NCI-H2171 treated with DMSO at 0.1 percent for 48 hours (cell line): ENCODE data around the gene ENO3.

Source experiments
- DNase-seq: peaks from one replicate; lab custom pipeline; 2025; lab: John Stamatoyannopoulos, UW

ENO3 gene

GRCh38 chr17:4950075-4950745 is 709 bp upstream of the ENO3 start:
- DNase-seq = peak; percentile 30

GRCh38 chr17:4951486-4951885 is 567 bp downstream of the ENO3 start:
- DNase-seq = no peak

GRCh38 chr17:4953451-4953961 is 2.6 kb downstream of the ENO3 start:
- DNase-seq = no peak

- DNase-seq = no peak
These were observed 4.2 kb downstream of the ENO3 start for GRCh38 chr17:4955091-4955490.

GRCh38 chr17:4956493-4957061 is 5.7 kb downstream of the ENO3 start:
- no peak for DNase-seq

- peak; percentile 28 for DNase-seq
These were observed 7.2 kb downstream of the ENO3 start for GRCh38 chr17:4958102-4958501.

GRCh38 chr17:4959261-4959965 is 8.5 kb downstream of the ENO3 start:
- DNase-seq = peak; percentile 23

GRCh38 chr17:4960279-4960922 is 9.5 kb downstream of the ENO3 start:
- no peak for DNase-seq

GRCh38 chr17:4965311-4965986 is 14.5 kb downstream of the ENO3 start:
- DNase-seq = no peak

- DNase-seq = peak; percentile 100
These were observed 16.1 kb downstream of the ENO3 start for GRCh38 chr17:4966844-4967538.

GRCh38 chr17:4967539-4968485 is 16.9 kb downstream of the ENO3 start, which contains the start of gene SPAG7:
Gene SPAG7, minus strand, starts transcription at chr17:4967817. Its CDS starts 13 bp downstream, at chr17:4967804.
- peak; percentile 97 for DNase-seq

- DNase-seq = no peak
These were observed 17.6 kb downstream of the ENO3 start for GRCh38 chr17:4968486-4969046.

- DNase-seq = no peak
These were observed 18.2 kb downstream of the ENO3 start for GRCh38 chr17:4969047-4969550.

- DNase-seq = no peak
These were observed 18.7 kb downstream of the ENO3 start for GRCh38 chr17:4969551-4970173.

GRCh38 chr17:4970273-4970672 is 19.4 kb downstream of the ENO3 start:
- no peak for DNase-seq

GRCh38 chr17:4971826-4972225 is 20.9 kb downstream of the ENO3 start:
- no peak for DNase-seq

GRCh38 chr17:4972322-4972721 is 21.4 kb downstream of the ENO3 start:
- DNase-seq = no peak

GRCh38 chr17:4972752-4973151 is 21.8 kb downstream of the ENO3 start:
- DNase-seq = no peak
